HG02610 (cell line): ENCODE measurements around the gene GRIN3B.

Experiments used
- ATAC-seq: cut with Tn5 transposase; IDR thresholded peaks from one replicate; pipeline ENCODE4 v1.9.1; 2021; ENCODE audit warnings: mild to moderate bottlenecking, moderate library complexity; ENCODE audit not compliant: unreplicated experiment

Gene GRIN3B

DNA sequence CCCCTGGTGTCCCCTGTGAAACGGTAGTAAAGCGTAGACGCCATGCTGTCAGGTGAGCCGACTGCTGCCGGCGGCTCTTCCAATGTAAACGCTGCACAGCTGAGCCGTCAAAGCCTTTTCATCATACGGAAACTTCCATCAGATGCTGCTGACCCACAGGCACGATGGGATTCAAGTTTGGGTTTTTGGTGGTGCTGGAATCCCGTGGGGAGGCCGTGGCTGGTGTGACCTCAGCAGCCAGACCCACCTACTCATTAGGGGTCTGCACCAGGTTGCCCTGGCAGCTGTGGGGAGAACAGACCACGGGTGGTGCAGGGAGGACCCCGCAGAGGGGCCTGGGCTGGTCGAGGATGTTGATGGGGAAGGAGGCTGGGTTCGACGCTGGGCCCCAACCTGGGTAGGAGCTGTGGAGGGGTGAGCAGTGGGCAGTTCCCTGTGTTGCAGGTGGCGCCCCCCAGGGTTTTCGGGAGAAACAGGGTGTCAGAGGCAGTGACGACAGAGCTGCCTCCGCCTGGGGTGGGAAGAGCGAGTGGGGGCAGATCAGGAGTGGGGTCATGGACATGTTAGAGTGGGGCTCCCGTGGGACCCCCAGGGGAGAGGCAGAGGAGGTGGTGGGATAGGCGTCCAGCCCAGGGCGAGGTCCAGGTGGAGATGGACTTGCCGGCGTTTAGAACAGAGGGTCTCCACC is 6.6 kb downstream of the GRIN3B start:
- no peak for ATAC-seq

DNA sequence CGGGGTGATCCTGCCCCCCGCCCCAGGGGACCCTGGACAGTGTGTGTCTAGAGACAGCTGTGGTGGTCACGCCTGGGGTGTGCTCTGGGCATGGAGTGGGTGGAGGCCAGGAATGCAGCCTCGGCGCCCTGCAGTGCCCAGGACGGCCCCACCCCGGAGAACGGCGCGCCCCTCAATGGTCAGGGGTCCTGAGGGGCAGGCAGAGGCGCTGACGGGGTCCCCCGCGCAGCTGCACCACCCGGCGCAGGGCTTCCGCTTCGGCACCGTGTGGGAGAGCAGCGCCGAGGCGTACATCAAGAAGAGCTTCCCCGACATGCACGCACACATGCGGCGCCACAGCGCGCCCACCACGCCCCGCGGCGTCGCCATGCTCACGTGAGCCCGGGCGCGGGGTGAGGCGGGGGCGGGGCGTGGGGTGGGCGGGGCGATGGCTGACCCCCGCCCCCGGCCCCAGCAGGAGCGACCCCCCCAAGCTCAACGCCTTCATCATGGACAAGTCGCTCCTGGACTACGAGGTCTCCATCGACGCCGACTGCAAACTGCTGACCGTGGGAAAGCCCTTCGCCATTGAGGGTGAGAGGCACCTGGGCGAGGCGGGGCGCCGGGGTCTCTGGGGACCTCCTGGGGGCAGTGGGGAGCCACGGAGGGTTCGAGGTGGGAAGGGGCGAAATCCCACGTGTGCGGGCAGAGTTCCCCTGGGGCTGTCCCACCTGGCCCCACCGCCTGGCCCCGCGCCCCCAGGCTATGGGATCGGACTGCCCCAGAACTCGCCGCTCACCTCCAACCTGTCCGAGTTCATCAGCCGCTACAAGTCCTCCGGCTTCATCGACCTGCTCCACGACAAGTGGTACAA is 7.4 kb downstream of the GRIN3B start:
- no peak for ATAC-seq

DNA sequence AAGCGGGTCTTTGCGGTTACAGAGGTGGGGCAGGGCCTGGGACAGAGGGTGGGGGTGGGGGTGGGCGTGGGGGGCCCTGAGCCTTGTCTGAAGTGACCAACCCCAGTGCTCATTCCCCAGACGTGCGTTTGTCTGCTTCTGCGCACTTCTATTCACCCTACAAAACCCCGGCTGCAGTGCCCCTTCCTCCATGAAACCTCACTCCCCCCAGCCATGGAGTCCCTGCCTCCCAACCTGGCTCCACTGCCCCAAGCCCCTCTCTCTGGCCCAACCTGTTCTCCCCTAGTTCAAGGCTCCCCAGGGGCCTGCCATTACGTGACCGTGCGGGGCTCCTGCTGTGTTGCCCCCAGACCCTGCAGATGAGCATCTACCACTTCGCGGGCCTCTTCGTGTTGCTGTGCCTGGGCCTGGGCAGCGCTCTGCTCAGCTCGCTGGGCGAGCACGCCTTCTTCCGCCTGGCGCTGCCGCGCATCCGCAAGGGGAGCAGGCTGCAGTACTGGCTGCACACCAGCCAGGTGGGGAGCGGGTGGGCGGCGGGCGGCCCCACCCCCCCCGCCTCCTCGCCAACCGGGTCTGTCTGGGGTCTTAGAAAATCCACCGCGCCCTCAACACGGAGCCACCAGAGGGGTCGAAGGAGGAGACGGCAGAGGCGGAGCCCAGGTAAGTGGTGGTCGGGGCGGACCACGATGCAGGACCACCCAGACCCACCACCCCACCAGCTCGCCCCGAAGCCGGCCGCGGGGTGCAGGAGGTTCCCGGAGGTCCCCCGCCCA is 8.2 kb downstream of the GRIN3B start:
- no peak for ATAC-seq

DNA sequence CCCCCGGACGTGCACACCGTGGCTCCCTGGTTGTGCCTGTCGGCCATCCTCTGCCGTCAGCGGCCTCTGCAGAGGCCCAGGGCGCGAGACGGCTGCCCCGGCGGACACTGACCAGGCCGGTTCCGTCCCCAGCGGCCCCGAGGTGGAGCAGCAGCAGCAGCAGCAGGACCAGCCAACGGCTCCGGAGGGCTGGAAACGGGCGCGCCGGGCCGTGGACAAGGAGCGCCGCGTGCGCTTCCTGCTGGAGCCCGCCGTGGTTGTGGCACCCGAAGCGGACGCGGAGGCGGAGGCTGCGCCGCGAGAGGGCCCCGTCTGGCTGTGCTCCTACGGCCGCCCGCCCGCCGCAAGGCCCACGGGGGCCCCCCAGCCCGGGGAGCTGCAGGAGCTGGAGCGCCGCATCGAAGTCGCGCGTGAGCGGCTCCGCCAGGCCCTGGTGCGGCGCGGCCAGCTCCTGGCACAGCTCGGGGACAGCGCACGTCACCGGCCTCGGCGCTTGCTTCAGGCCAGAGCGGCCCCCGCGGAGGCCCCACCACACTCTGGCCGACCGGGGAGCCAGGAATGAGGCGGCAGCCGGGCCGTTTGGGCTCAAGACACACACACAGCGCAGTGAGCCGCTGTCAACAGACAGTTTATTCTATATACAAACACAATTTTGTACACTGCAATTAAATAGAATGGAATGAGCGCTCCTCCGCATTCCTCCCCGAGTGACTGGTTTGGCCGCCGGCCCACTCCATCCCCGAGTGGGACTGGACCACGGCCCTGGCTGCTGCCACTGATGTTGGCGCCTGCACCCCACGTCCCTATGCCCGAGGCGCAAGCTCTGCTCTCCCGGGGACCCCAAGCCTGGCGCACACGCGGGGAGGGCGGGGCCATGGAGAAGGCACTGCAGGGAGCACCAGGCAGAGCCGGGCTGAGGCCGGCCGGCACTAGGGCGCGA is 9.1 kb downstream of the GRIN3B start:
- no peak for ATAC-seq

DNA sequence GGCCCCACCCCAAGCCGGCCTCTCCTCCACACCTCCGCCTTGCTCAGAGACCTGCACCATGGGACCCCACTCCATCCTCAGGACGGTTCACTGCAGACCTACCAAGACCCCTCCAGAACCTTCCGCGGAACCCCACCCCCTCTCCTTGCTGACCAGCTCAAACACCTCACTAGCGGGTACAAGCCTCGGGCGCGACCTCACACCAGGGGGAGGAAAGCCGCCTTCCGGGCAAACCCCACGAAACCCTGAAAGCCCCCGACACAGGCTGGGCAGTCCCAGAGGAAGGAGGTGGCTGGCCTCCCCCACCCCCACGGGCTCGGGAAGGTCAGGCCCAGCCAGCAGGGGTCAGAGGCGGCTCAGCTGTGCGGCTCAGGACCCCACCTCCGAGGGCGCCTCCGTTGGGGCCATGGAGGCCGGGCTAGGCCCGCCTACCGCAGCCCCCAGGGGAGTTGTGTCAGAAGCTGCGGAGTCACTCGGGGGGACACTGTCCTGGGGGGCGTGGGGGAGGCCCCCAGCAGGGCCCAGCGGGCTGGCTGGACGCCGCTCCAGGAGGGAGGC is 9.8 kb downstream of the GRIN3B start:
- ATAC-seq: no peak

DNA sequence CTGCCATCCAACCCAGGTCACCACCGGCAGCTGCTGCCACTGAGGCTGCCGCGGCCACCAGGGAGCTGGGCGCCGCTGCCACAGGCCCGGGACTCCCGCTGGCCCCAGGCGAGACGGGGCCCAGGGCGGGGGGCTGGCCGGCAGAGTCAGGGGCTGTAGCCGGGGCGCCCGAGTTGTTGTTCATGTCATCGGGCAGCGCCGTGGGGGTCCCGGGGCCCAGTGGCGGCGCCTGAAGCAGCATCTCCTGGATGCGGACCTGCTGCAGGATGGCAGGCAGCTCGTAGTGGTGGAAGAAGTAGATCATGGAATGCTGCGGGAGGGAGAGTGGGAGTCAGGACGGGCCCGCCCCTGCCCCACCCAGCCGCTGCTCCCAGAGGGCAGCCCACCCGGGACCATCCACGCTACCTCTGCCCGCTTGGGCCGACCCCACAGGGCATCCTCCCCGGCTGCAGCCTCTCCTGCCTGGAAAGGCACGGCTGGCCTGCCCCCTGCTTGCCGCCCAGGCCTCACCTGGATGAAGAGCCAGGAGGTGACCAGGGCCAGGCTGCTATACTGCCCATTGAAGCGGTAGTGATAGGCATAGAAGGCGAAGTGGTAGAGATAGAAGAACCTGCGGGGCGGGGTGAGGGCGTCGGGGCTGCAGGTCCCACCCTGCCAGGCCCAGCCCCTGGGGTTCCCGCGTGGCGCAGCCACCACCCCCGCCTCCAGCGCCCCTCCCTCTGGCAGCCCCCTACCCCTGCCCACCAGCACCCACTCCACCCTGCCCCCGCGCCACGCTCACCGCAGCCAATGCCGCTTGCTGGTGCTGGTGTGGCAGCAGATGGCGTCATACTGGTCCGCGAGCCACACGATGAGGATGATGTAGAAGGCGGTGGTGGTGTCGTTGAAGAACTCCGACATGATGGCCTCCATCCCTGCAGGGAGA is 10.6 kb downstream of the GRIN3B start:
- no peak for ATAC-seq

DNA sequence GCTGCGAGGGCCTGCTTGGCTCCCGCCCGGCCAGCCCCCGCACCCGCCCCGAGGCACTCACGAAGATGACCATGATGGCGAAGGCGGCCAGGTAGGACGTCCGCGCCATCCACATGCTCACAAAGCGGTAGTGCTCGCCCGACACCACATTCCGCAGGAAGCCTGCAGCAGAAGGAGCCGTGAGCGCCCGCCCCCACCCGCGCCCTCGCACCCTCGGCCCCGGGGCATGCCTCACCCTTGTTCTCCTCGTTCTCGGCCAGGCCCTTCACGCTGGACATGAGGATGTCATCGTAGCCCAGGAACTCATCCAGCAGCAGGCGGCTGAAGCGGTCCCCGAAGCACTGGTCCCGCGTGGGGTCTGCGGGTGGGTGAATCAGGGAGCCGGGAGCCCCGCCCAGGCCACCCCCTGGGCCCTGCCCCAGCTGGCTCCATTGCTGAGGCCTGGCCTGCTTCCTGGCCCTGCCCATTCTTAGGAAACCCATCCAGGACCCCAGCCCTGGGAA is 11.7 kb downstream of the GRIN3B start:
- no peak for ATAC-seq

DNA sequence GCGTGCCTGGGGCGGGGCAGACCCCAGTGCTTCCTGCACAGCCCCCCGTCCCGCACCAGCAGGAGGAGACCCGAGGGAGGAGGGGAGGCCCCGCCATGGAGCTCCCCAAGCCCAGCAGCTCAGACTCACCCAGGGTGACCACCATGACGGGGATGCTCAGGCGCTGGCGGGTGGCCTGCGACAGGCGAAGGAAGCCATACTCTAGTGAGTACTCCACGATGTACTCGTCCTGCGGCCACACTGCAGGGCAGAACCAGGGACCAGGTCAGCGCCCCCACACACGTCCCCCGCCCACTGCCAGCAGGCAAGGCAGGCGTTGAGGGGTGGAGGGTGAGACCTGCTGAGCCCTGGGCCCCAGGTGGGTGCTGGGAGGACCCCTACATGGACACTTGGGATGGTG is 12.1 kb downstream of the GRIN3B start:
- ATAC-seq: no peak

DNA sequence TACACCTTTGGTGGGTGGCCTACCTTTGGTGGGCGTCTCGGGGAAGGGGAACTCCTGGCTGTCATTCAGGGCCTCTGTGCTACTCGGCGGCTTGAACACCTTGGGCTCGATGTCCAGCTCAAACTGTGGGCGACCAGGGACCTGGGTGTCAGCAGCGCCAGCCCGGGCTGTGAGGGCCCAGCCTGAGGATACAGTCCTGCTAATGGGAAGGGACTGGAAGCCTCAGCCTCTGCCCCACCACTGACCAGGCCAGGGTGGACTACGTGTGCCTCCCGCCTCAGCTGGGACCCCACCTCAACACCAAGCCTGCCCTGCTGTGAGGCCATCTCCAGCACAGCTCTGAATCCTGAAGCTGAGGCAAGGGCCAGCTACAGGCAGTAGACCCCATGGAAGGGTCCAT is 13.0 kb downstream of the GRIN3B start:
- ATAC-seq: no peak

DNA sequence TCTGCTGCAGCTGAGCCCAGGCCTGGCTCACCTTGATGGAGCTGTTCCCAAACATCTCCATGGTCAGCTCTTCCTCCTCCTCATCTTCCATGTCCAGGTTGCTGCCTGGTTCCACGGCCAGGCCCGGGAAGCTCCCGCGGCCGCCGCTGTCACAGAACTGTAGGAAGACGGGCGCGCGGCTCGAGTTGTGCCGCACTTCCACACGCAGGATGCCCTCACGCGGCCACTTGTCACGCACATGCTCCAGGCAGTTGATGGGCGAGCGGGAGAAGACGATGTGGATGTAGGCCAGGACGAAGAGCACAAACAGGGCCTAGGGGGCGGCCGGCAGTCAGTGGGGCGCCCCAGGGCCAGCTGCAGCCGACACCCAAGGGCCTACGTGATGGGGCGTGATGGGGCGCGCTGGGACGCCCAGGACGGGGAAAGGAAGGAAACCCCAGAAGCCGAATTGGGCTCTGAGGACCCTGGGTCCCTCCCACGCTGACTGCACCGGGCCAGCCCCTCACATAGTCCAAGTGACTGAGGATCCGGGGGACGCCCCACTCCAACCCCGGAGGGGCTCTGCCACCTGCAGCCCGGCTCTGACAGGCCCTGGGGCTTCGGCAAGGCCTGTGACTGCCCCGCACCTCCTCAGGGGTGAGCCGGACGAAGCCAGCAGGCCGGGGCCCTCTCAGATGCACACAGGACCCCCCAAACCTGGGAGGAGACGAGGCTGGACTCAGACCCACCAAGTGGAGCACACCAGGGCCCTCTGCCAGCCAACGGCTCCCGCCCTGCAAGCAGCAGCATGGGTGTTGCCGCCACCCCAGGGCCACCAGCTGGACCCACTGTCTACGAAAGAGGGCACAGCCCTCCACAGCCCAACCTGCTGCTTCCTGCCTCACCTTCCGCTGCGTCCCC is 14.2 kb downstream of the GRIN3B start:
- no peak for ATAC-seq

DNA sequence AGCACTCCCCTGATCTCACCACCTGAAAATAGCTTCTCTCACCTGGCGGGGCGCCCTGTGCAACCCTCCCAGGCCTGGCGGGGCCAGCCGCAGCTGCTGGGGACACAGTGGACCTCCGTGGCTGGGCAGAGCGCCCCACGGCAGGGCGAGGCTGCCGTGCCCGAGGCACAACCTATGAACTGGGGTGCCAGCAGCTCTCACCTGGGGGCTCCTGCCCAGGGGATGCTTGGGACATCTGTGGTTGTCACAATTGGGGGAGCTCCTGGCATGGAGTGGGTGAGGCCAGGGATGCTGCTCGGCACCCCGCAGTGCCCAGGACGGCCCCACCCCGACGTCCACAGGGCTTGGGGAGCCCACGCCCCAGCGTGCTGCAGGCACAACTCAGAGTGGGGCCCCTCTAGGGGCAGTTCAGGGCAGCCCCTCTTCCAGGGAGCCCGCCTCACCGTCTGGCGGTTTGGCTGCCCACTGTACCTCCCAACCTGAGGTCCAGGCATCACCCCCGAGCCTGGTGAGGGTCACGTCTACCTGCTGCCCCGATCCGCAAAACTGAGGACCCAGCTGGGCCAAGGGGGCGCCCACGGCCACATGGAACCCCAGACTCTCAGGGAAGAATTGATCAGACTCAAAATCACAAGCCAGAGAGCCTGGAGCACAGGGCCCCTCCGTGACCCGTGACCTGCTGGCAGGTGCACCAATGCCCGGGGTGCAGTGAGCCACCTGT is 15.0 kb downstream of the GRIN3B start:
- ATAC-seq: no peak

DNA sequence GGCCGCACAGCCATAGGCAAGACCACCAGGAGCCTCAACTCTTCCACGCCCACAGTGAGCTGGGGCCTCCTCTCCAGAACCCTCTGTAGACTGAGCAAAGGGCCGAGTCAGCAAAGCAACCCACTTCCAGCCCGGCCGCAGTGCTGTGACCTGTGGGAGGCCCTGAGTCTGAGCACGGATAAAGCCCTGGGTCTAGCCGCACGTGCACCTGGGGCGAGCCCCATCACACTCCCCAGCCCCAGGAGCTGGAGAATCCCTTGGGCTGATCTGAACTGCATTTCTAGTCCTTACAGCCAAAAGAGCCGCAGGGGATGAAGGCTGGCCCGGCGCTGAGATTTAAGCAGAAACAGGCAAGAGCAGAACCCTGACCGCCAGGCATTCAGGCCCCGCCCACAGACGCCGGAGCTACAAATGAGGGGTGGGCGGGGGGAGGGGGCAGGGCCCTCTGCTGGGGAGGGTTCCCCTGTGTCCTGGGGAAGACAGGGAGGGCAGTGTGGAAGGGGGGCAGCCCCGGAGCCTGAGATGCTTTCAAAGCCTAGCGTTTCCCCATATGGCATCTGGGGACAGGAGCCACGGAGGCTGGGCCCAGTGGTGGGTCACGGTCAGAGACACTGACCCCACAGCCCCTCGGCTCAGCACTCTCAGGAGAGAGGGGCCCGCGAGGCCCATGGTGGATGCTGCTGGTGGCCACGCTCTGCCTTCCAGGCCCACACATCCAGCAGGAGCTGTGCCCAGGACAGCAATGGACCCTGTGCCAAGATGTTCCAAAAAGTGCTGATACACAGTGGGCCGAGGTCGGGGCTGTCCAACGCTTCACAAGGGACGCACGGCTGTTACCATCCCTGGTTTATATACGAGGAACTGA is 15.8 kb downstream of the GRIN3B start:
- no peak for ATAC-seq

DNA sequence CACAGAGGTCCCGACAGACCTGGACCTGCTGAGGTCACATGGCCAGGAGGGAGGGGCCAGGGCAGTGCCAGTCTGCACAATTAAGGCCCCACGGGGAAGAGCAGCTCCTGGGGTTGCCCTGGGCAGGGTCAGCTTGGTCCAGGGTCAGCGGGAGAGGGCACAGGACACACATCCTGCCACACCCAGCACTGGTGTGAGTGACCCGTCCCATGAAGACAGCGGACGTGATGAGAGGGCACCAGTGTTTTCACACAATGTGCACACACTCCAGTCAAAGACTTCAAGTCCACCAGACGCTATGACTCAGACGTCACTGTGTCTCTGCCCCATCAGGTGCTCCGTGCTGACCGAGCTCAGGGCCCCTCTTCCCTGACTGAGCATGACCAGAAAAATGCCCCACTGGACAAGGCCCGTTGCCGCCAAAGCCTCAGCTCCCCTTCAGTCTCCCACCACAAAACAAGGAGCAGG is 16.5 kb downstream of the GRIN3B start:
- no peak for ATAC-seq

DNA sequence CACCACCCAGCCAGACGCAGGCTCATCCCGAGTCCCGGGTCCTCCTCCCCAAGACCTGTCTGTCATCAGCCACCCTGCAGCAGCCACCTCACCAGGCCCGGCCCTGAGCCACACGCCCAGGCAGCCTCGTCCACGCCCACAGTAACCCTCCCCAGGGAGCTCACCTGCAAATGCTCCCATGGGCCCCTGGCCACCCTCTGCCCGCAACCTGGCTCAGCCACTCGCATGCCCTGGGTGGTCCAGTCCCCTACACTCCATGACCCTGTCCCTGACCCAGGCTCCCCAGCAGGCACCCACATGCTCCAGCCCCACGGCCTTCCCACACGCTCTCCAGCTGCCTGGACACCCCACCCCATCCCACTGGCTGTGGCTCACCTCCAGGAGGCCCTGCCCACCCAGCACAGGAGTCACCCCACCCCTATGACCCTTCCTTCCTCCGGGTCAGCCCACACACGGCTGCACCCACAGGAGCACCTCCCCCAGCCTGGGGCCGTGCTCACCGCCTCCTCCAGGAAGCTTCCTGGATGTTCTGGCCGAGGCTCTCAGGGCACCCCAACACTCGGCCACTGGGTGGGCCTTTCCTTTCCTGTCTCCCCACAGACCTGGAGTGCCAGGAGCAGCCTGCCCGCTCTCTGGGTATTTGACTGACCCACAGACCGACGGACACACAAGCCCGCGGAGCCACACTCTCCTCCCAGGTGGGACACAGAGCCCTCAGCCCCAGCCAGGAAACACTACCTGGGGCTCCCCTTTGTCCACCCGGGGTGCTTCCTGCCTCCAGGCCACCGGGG is 17.1 kb downstream of the GRIN3B start:
- ATAC-seq: no peak

DNA sequence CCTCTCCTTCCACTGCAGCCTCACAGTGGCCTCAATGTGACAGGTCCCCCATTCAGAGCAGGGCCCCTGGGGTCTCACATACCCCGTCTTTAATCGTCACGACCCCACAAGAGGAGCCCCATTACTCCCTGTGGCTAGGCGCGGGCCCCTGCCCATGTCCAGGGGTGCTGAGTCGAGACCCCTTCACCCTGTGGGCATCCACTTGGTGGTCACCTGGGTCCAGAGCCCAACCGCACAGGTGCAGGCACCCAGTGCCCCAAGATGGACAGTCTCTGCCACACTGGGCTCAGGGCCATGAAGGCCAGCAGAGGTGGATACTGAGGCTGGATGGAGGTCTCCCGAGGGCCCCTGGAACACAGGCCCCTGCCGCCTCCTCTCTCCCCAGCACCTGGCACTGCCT is 17.7 kb downstream of the GRIN3B start:
- ATAC-seq: no peak
